GM12872 (cell line): Measurements from ENCODE around the gene TLCD3B.
A peak's percentile ranks its signal among the peaks of the same experiment; 100 is the strongest.

ENCODE experiments used
- CTCF ChIP-seq: IDR thresholded peaks from 3 replicates; pipeline ENCODE4 v1.5.1; 2011; ENCODE audit warnings: low read depth, mild to moderate bottlenecking, low read length, moderate library complexity; ENCODE audit not compliant: insufficient read depth

The TLCD3B gene

GRCh38 chr16:30054959-30055553 lies 24.0 kb upstream of the TLCD3B start:
- TF ChIP-seq CTCF: peak; percentile 77

- TF ChIP-seq CTCF: no peak
These were observed 23.4 kb upstream of the TLCD3B start for GRCh38 chr16:30054451-30054850.

GRCh38 chr16:30053376-30054015 lies 22.4 kb upstream of the TLCD3B start:
- TF ChIP-seq CTCF: no peak

- TF ChIP-seq CTCF: no peak
These were observed 21.8 kb upstream of the TLCD3B start for GRCh38 chr16:30052671-30053372.

GRCh38 chr16:30051518-30051917 lies 20.4 kb upstream of the TLCD3B start:
- no peak for TF ChIP-seq CTCF

GRCh38 chr16:30049871-30050270 lies 18.8 kb upstream of the TLCD3B start:
- no peak for TF ChIP-seq CTCF

GRCh38 chr16:30046588-30046987 lies 15.5 kb upstream of the TLCD3B start:
- no peak for TF ChIP-seq CTCF
